Stomach (tissue), 4 donors: ENCODE data around the gene WFDC2.

Source experiments
- CTCF ChIP-seq, 7 experiments: fragments of 450-650 bp in 4 of 7; fragments of 200-600 bp in 3 of 7; sonication (generic) in 3 of 7; IDR thresholded peaks; one replicate each; pipeline ENCODE4 v1.5.1; 2016 to 2019; ENCODE audit warnings: antibody characterized with exemption in 7 of 7, control low read depth in 2 of 7, mild to moderate bottlenecking in 1 of 7
- POLR2A ChIP-seq, 4 donors: fragments of 450-650 bp; IDR thresholded peaks; one replicate each; pipeline ENCODE4 v1.6.1; 2016; ENCODE audit warnings: antibody characterized with exemption in 4 of 4, control low read depth in 2 of 4, mild to moderate bottlenecking in 1 of 4, moderate library complexity in 1 of 4

GRCh38 chr20:45508068-45508886 is 38.7 kb downstream of the WFDC2 start:
- TF ChIP-seq POLR2A (IDR thresholded peaks at IDR 0.05) = no peak
- no peak for TF ChIP-seq CTCF (IDR thresholded peaks at IDR 0.05)
